Measurements from ENCODE around the gene FAF2. TPM values are rescaled to one million over a fixed set of nuclear protein-coding genes. Genes with fewer than 3 reads are reported as not detected.

Gene FAF2
- polyA plus RNA-seq, 2 of the 4 experiments (the other 2 are of a cell fraction), result 42.4 to 90.3 TPM

GRCh38 chr5:176507911-176508310, 59.7 kb downstream of the FAF2 start:
- Histone ChIP-seq H3K4me2 (no peak overlapping the region), H3K4me1 (no peaks in the 10 kb centered on the region), H3K9me3 (no peaks in the 10 kb centered on the region), H3K27ac (no peak overlapping the region), H3K4me3 (no peak overlapping the region)
- FAIRE-seq (no peak), ATAC-seq (no peak), DNase-seq (ENCODE audit: low read depth in 1 of 2, low spot score in 1 of 2) (no peak)
- ChIA-PET CTCF (interaction anchor here (1.0 to 1.2 kb wide), 2 partner anchors 28 to 56 kb away, joined by 3 to 4 read pairs; no protein-coding TSS in a partner anchor), POLR2A (interaction anchor here (0.5 kb wide), 1 partner anchor 279 kb away, joined by 3 read pairs; no protein-coding TSS in a partner anchor)
- 84% methylated on average over 2 of the region's 2 CpGs for WGBS (ENCODE audit: missing lambda C conversion rate)
- no peak for TF ChIP-seq USF2 (IDR thresholded peaks at IDR 0.05)
- TF ChIP-seq HOXB5 (CRISPR knock-in tag; IDR thresholded peaks at IDR 0.05), result no peak
- no peak for TF ChIP-seq HOXB13 (CRISPR knock-in tag; IDR thresholded peaks at IDR 0.05; ENCODE audit: low read depth)
- no peak for TF ChIP-seq E2F6 (IDR thresholded peaks at IDR 0.05; ENCODE audit: borderline replicate concordance, low read depth)

- POLR2A ChIA-PET, result interaction anchor here (0.6 kb wide), 1 partner anchor 16 kb away, joined by 7 read pairs; no protein-coding TSS in a partner anchor
- Histone ChIP-seq H3K27ac (no peak overlapping the region), H3K4me1 (no peaks in the 10 kb centered on the region), H3K9me3 (no peaks in the 10 kb centered on the region), H3K4me3 (no peak overlapping the region), H3K4me2 (no peak overlapping the region)
- 93% methylated on average over 4 of the region's 4 CpGs for whole genome bisulfite sequencing (ENCODE audit: missing lambda C conversion rate)
- FAIRE-seq, result no peak
- no peak for ATAC-seq
- TF ChIP-seq JUN (IDR thresholded peaks at IDR 0.05), result no peak
- no peak for TF ChIP-seq HEYL (CRISPR knock-in tag; IDR thresholded peaks at IDR 0.05)
- no peak for TF ChIP-seq SMC3 (IDR thresholded peaks at IDR 0.05)
- no peak for TF ChIP-seq E2F6 (IDR thresholded peaks at IDR 0.05; ENCODE audit: borderline replicate concordance, low read depth)
- TF ChIP-seq EHF (CRISPR knock-in tag; IDR thresholded peaks at IDR 0.05), result no peak
- no peak for TF ChIP-seq EP300 (IDR thresholded peaks at IDR 0.05)
- TF ChIP-seq CEBPB (IDR thresholded peaks at IDR 0.05), result no peak
- no peak for TF ChIP-seq EHMT2 (IDR thresholded peaks at IDR 0.05; ENCODE audit: low read depth)
- TF ChIP-seq ZNF302 (CRISPR knock-in tag; IDR thresholded peaks at IDR 0.05), result no peak
- TF ChIP-seq FOSL2 (IDR thresholded peaks at IDR 0.05), result no peak
- no peak for TF ChIP-seq FOSL2 (CRISPR knock-in tag; IDR thresholded peaks at IDR 0.05)
- TF ChIP-seq RARB (CRISPR knock-in tag; IDR thresholded peaks at IDR 0.05), result no peak
- no peak for TF ChIP-seq MAX (IDR thresholded peaks at IDR 0.05)
- no peak for TF ChIP-seq CBX2 (IDR thresholded peaks at IDR 0.05; ENCODE audit: borderline replicate concordance, low read depth)
- no peak for TF ChIP-seq ZC3H11A (IDR thresholded peaks at IDR 0.05)
- no peak for TF ChIP-seq HDAC2 (IDR thresholded peaks at IDR 0.05)
- TF ChIP-seq BHLHE40 (IDR thresholded peaks at IDR 0.05; ENCODE audit: low read depth, low read length), result no peak
- TF ChIP-seq ESRRA (IDR thresholded peaks at IDR 0.05; ENCODE audit: borderline replicate concordance, low read length), result no peak
- CTCF ChIA-PET, result interaction anchor here (1.0 to 1.2 kb wide), 2 partner anchors 27 to 55 kb away, joined by 3 to 4 read pairs; no protein-coding TSS in a partner anchor
- DNase-seq (ENCODE audit: low read depth in 1 of 2, low spot score in 1 of 2), result no peak
These were observed 60.4 kb downstream of the FAF2 start for GRCh38 chr5:176508603-176509002.

- ATAC-seq, result peak; percentile 48 to 49; a peak in 2 of 6 replicates
- TF ChIP-seq RARB (CRISPR knock-in tag; IDR thresholded peaks at IDR 0.05) (no peak), RCOR1 (IDR thresholded peaks at IDR 0.05; ENCODE audit: low read depth, low read length) (no peak), USF2 (IDR thresholded peaks at IDR 0.05) (no peak), ZNF302 (CRISPR knock-in tag; IDR thresholded peaks at IDR 0.05) (no peak), MYC (IDR thresholded peaks at IDR 0.05; ENCODE audit: borderline replicate concordance, low read length) (no peak), BCL3 (IDR thresholded peaks at IDR 0.05) (no peak), EP300 (IDR thresholded peaks at IDR 0.05) (no peak), HEYL (CRISPR knock-in tag; IDR thresholded peaks at IDR 0.05) (no peak)
- CTCF ChIA-PET, result interaction anchor here (1.0 to 2.4 kb wide), 4 partner anchors 15 to 66 kb away, joined by 3 to 8 read pairs (median 3); partner anchors contain the start of gene FAF2
These were observed 65.6 kb downstream of the FAF2 start for GRCh38 chr5:176513788-176514187.

More at GRCh38 chr5:176513788-176514187, 65.6 kb downstream of the FAF2 start:
- no peak overlapping the region for H3K4me3 ChIP-seq
- FAIRE-seq (no peak), DNase-seq (ENCODE audit: low read depth in 1 of 2, low spot score in 1 of 2) (no peak)
- H3K27ac ChIP-seq, result no peak overlapping the region
- 84% methylated on average over 12 of the region's 12 CpGs for WGBS (ENCODE audit: missing lambda C conversion rate)
- H3K4me2 ChIP-seq, result no peak overlapping the region
- H3K4me1 ChIP-seq, result no peaks in the 10 kb centered on the region
- no peaks in the 10 kb centered on the region for H3K9me3 ChIP-seq
- POLR2A ChIA-PET, result no interaction called here
